PFSK-1 (cell line): ENCODE results near the gene JPH2.

Source experiments
- FOXP2 ChIP-seq: optimal IDR thresholded peaks from 2 replicates; pipeline ENCODE3; 2011; ENCODE audit warnings: borderline replicate concordance, control low read depth, inconsistent platforms; ENCODE audit not compliant: insufficient read depth; ENCODE audit errors: extremely low read length, extremely low read depth
- POLR2AphosphoS5 ChIP-seq: IDR thresholded peaks from 2 replicates; pipeline ENCODE4 v1.6.1; 2012; ENCODE audit warnings: low read depth, mild to moderate bottlenecking, control low read depth, low read length, moderate library complexity
- SIN3A ChIP-seq: IDR thresholded peaks from 2 replicates; pipeline ENCODE4 v1.6.1; 2012; ENCODE audit warnings: mild to moderate bottlenecking, low read length, moderate library complexity, borderline replicate concordance; ENCODE audit not compliant: insufficient read depth
- TAF1 ChIP-seq: IDR thresholded peaks from 2 replicates; pipeline ENCODE4 v1.6.1; 2012; ENCODE audit warnings: low read length, control low read depth, borderline replicate concordance; ENCODE audit not compliant: insufficient read depth
- TF ChIP-seq, protein P1 (sequence below), 2 experiments: IDR thresholded peaks; 2 replicates each; pipeline versions ENCODE4 v1.6.1 to v1.8.0; 2011 to 2012; ENCODE audit warnings: low read depth in 2 of 2, low read length in 2 of 2, control low read depth in 1 of 2, inconsistent platforms in 1 of 2, mild to moderate bottlenecking in 1 of 2, moderate library complexity in 1 of 2; ENCODE audit not compliant: insufficient read depth in 1 of 2

The JPH2 gene

DNA sequence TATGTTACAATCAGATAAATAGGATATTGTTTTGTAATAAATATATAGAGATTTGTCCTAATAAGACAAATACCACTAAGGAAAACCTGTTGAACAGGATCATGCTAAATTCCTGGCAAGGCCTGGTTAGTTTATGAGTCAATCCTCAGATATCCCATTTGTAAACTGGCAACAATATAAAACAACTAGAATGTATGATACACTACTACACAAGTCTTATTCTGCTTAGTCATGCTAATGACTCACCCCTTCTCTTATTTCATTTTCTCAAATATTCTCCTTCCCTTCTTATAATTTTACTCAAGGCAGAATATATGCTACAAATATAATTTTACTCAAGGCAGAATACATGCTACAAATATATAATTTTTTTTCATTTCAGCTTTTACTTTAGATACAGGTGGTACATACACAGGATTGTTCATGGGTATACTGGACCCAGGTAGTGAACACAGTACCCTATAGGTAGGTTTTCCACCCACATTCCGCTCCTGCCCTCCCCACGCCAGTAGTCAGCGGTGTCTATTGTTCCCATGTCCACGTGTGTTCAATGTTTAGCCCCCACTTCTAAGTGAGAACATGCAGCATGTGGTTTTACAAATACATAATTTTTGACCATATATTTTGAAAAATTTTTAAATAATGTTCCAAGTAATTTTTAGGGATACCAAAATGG lies 17.3 kb upstream of the JPH2 start:
- TF ChIP-seq, protein P1, sequence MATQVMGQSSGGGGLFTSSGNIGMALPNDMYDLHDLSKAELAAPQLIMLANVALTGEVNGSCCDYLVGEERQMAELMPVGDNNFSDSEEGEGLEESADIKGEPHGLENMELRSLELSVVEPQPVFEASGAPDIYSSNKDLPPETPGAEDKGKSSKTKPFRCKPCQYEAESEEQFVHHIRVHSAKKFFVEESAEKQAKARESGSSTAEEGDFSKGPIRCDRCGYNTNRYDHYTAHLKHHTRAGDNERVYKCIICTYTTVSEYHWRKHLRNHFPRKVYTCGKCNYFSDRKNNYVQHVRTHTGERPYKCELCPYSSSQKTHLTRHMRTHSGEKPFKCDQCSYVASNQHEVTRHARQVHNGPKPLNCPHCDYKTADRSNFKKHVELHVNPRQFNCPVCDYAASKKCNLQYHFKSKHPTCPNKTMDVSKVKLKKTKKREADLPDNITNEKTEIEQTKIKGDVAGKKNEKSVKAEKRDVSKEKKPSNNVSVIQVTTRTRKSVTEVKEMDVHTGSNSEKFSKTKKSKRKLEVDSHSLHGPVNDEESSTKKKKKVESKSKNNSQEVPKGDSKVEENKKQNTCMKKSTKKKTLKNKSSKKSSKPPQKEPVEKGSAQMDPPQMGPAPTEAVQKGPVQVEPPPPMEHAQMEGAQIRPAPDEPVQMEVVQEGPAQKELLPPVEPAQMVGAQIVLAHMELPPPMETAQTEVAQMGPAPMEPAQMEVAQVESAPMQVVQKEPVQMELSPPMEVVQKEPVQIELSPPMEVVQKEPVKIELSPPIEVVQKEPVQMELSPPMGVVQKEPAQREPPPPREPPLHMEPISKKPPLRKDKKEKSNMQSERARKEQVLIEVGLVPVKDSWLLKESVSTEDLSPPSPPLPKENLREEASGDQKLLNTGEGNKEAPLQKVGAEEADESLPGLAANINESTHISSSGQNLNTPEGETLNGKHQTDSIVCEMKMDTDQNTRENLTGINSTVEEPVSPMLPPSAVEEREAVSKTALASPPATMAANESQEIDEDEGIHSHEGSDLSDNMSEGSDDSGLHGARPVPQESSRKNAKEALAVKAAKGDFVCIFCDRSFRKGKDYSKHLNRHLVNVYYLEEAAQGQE (IDR thresholded peaks at IDR 0.05; ENCODE audit: insufficient read depth in 1 of 2, low read depth in 2 of 2, low read length in 2 of 2) = no peak
- TF ChIP-seq POLR2AphosphoS5 (no peak), SIN3A (no peak), FOXP2 (no peak), TAF1 (no peak)

DNA sequence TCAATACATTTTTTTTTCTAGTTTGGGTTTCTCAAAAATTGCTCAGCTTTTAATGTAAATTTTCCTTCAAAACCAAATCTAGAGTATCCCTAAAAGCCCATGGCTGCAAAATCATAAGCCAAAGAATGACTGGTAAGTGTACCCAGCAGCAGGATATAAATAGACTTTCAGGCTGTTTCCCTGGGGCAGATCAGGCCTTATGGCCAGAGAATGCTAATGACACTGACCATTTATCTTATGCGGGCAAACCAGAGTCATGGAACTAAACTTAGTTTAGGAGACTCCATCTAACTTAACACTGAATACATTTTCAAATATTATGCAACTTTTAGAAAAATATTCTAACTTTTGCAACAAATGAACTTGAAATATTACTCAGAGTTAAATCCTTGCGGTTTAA lies 16.2 kb upstream of the JPH2 start:
- TF ChIP-seq FOXP2 = no peak

DNA sequence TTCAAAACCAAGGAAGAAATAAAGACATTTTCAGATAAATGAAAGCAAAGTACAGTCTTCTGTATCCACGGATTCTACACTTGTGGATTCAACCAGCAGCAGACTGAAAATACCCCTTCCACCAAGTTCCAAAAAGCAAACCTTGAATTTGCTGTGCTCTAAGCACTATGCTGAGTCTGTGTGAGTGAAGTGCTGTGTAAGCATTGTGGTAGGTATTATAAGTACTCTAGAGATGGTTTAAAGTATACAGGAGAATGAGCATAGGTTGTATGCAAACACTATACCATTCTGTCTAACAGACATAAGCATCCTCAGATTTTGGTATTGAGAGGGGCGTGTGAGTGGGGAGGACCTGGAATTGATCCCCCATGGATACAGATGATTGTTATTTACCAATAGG lies 14.0 kb upstream of the JPH2 start:
- TF ChIP-seq, protein P1 (IDR thresholded peaks at IDR 0.05; ENCODE audit: insufficient read depth in 1 of 2, low read depth in 2 of 2, low read length in 2 of 2) = no peak
- TF ChIP-seq TAF1 = no peak
- TF ChIP-seq SIN3A = no peak
- TF ChIP-seq FOXP2 = no peak
- TF ChIP-seq POLR2AphosphoS5 = no peak

DNA sequence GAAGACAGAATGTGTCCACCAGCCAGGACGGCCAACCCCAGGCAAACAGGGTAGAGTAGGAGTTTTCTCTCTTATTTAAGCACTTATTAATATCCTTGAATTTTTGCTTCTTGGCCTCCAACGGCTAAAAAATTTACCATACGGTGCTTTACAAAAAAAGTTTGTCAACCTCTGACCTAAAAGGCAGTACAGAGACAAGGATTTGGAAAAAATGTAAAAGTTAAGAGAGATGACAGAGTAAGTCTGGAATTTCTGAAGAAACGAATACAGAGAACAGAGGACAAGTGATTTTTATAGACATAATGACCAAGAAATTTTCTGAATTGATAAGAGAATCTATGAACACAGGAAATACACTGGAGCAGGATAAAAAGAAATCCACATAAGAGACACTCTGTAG lies 13.4 kb upstream of the JPH2 start:
- TF ChIP-seq POLR2AphosphoS5 (no peak), SIN3A (no peak), FOXP2 (no peak), TAF1 (no peak)
- TF ChIP-seq, protein P1 (IDR thresholded peaks at IDR 0.05; ENCODE audit: insufficient read depth in 1 of 2, low read depth in 2 of 2, low read length in 2 of 2) = no peak

DNA sequence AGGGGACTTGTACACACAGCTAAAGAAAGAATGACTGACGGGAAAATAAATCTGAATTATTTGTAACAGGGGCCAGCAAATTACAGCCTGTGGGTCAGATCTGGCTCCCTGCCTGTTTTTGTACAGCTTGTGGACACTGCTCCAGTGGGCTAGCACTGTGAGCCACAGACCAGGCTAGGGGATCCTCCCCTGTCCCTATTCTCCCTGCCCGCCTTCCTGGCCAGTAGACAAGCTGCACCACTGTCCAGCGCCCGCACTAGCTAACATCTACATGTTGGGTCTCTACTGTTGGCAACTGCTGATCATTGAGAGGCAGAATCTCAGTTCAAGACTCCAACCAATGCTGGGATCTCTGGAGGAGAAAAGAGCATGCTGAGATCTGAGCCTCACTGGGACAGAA lies 12.9 kb upstream of the JPH2 start:
- TF ChIP-seq TAF1 (no peak), SIN3A (no peak), POLR2AphosphoS5 (no peak), FOXP2 (no peak)
- TF ChIP-seq, protein P1 (IDR thresholded peaks at IDR 0.05; ENCODE audit: insufficient read depth in 1 of 2, low read depth in 2 of 2, low read length in 2 of 2) = no peak
